ENCODE data around the gene CUEDC2. TPM values are rescaled to one million over a fixed set of nuclear protein-coding genes. Genes with fewer than 3 reads are reported as not detected.

Gene CUEDC2
- total RNA-seq, 1 experiment from 2014 or later: 64.5 TPM

GRCh38 chr10:102397222-102398171 lies 34.9 kb downstream of the CUEDC2 start:
- no peak for DNase-seq (ENCODE audit: unreplicated experiment)
- H3K4me1 Mint-ChIP-seq (ENCODE audit: insufficient read depth, unreplicated experiment): peaks cover 22% of the 10 kb centered on the region
- POLR2A ChIA-PET: interaction anchor here (0.9 to 5.4 kb wide), 4 partner anchors 25 to 168 kb away, joined by 4 to 96 read pairs (median 8); partner anchors contain the start of genes FBXL15 and GBF1
- no peaks in the 10 kb centered on the region for H3K9me3 Mint-ChIP-seq (ENCODE audit: unreplicated experiment)
- intact Hi-C loops (cut with micrococcal nuclease): no loop called here
- peak overlapping the region; percentile 92 for H3K4me3 Mint-ChIP-seq (ENCODE audit: unreplicated experiment)
- CTCF ChIA-PET: interaction anchor here (0.6 to 10.5 kb wide), 9 partner anchors 12 to 266 kb away, joined by 3 to 137 read pairs (median 4); partner anchors contain the start of gene FBXL15
- no peak overlapping the region for H3K27ac Mint-ChIP-seq (ENCODE audit: low read depth, unreplicated experiment)
- no peaks in the 10 kb centered on the region for H3K27me3 Mint-ChIP-seq (ENCODE audit: insufficient read depth, unreplicated experiment)
- TF ChIP-seq, protein P1, sequence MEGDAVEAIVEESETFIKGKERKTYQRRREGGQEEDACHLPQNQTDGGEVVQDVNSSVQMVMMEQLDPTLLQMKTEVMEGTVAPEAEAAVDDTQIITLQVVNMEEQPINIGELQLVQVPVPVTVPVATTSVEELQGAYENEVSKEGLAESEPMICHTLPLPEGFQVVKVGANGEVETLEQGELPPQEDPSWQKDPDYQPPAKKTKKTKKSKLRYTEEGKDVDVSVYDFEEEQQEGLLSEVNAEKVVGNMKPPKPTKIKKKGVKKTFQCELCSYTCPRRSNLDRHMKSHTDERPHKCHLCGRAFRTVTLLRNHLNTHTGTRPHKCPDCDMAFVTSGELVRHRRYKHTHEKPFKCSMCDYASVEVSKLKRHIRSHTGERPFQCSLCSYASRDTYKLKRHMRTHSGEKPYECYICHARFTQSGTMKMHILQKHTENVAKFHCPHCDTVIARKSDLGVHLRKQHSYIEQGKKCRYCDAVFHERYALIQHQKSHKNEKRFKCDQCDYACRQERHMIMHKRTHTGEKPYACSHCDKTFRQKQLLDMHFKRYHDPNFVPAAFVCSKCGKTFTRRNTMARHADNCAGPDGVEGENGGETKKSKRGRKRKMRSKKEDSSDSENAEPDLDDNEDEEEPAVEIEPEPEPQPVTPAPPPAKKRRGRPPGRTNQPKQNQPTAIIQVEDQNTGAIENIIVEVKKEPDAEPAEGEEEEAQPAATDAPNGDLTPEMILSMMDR (IDR thresholded peaks at IDR 0.05; ENCODE audit: unreplicated experiment): no peak
- H3K36me3 Mint-ChIP-seq (ENCODE audit: insufficient read depth, unreplicated experiment): peaks cover 53% of the 10 kb centered on the region
- no TSS peak for BruUV-seq (replicated peaks)

DNA sequence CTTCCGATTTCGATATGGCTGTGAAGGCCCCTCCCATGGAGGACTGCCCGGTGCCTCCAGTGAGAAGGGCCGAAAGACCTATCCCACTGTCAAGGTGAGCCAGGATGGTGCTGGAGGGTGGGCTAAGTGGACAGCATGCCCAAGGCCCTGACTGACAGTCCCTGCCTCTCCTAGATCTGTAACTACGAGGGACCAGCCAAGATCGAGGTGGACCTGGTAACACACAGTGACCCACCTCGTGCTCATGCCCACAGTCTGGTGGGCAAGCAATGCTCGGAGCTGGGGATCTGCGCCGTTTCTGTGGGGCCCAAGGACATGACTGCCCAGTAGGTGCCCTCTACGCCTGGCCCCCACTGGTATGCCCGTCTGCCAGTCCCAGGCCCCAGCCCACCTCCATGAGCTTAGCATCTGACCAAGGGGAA lies 35.6 kb downstream of the CUEDC2 start:
- no peaks in the 10 kb centered on the region for H3K27me3 Mint-ChIP-seq (ENCODE audit: insufficient read depth, unreplicated experiment)
- CTCF ChIA-PET: interaction anchor here (0.6 to 10.5 kb wide), 5 partner anchors 12 to 265 kb away, joined by 3 to 137 read pairs (median 4); partner anchors contain the start of gene FBXL15
- POLR2A ChIA-PET: interaction anchor here (1.4 to 5.4 kb wide), 7 partner anchors 12 to 248 kb away, joined by 4 to 96 read pairs (median 10); partner anchors contain the start of genes CUEDC2, FBXL15, GBF1 and TRIM8
- H3K36me3 Mint-ChIP-seq (ENCODE audit: insufficient read depth, unreplicated experiment): peaks cover 47% of the 10 kb centered on the region
- TF ChIP-seq, protein P1 (IDR thresholded peaks at IDR 0.05; ENCODE audit: unreplicated experiment): no peak
- peak overlapping the region; percentile 92 for H3K4me3 Mint-ChIP-seq (ENCODE audit: unreplicated experiment)
- peaks cover 14% of the 10 kb centered on the region for H3K4me1 Mint-ChIP-seq (ENCODE audit: insufficient read depth, unreplicated experiment)
- DNase-seq (ENCODE audit: unreplicated experiment): no peak
- H3K9me3 Mint-ChIP-seq (ENCODE audit: unreplicated experiment): no peaks in the 10 kb centered on the region
- intact Hi-C loops (cut with micrococcal nuclease): no loop called here
- H3K27ac Mint-ChIP-seq (ENCODE audit: low read depth, unreplicated experiment): peak overlapping the region; percentile 99
- no TSS peak for BruUV-seq (replicated peaks)

DNA sequence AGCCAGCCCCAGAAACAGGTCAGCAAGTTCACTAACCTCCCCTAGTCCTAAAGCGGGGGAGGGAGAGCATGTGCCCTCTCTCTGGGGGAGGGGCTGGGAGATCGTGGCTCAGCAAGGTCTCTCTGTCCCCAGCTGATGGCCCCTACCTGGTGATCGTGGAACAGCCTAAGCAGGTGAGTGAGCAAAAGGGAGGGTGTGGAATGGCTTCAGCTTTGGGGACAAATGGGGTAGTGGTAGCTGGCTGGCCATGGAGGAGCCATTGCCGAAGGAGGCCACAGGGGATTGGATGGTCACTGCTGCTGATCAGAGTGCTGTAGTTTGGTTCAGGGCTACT lies 36.1 kb downstream of the CUEDC2 start:
- H3K4me1 Mint-ChIP-seq (ENCODE audit: insufficient read depth, unreplicated experiment): peaks cover 10% of the 10 kb centered on the region
- peak overlapping the region; percentile 92 for H3K4me3 Mint-ChIP-seq (ENCODE audit: unreplicated experiment)
- no peaks in the 10 kb centered on the region for H3K9me3 Mint-ChIP-seq (ENCODE audit: unreplicated experiment)
- TF ChIP-seq, protein P1 (IDR thresholded peaks at IDR 0.05; ENCODE audit: unreplicated experiment): no peak
- ChIA-PET POLR2A (interaction anchor here (0.6 to 5.4 kb wide), 13 partner anchors 11 to 268 kb away, joined by 3 to 96 read pairs (median 7); partner anchors contain the start of genes ACTR1A, CUEDC2, FBXL15 and GBF1), CTCF (interaction anchor here (0.7 to 10.5 kb wide), 3 partner anchors 27 to 163 kb away, joined by 3 to 137 read pairs (median 4); partner anchors contain the start of gene FBXL15)
- DNase-seq (ENCODE audit: unreplicated experiment): no peak
- H3K27ac Mint-ChIP-seq (ENCODE audit: low read depth, unreplicated experiment): peak overlapping the region; percentile 99
- BruUV-seq (replicated peaks): no TSS peak
- H3K36me3 Mint-ChIP-seq (ENCODE audit: insufficient read depth, unreplicated experiment): peaks cover 42% of the 10 kb centered on the region
- no peaks in the 10 kb centered on the region for H3K27me3 Mint-ChIP-seq (ENCODE audit: insufficient read depth, unreplicated experiment)
- intact Hi-C loops (cut with micrococcal nuclease): no loop called here

Data from MCF 10A (cell line).